GM18517 (cell line): Measurements from ENCODE around the gene ST6GALNAC3.
"Not testable (repeated sequence)": the region's sequence is repeated elsewhere in the genome, so short reads cannot be mapped to it uniquely, and the experiment has no call there.

Source experiments
- ATAC-seq: cut with Tn5 transposase; IDR thresholded peaks from one replicate; pipeline ENCODE4 v1.9.1; 2021; ENCODE audit warnings: mild to moderate bottlenecking, moderate library complexity; ENCODE audit not compliant: unreplicated experiment

The ST6GALNAC3 gene

DNA sequence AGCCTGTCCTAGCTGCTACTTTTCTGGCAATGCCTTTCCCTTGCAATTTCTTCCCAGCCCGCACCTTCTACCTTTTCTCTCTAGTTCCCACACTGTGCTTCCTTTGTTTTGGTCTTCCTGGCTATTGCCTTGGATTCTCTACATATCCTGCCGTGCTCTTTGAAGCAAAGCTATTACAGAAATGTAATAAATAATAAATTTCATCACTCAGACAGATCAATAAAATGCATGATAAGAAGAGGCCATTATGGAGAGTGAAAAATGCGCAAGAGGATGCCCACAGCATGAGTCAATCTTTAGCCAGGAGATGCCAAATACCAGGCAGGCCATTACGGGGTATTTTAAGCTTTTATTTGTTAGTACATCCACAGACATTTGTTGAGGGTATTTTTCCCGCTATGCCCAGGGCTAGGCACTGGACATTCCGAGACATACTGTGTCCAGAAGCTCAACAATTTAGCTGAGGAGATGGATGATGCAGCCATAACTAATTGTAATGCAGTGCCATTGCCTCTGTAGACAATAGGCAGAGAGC, 163.6 kb downstream of the ST6GALNAC3 start:
- ATAC-seq = no peak

DNA sequence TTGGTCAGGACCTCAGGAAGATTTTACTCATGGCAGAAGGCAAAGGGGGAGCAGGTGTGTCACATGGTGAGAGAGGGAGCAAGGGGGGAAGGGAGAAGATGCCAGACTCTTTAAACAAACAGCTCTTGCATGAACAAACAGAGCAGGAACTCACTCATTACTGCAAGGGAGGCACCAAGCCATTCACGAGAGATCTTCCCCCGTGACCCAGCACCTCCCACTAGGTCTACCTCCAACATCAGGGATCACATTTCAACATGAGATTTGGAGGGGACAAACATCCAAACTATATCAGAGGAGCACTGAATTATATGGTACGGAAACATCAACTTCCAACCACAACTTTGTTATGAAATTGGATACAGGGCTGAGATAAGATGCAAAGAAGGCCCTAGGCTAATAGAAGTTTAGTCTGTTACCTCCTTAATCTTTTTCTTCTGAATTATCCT, 164.9 kb downstream of the ST6GALNAC3 start:
- ATAC-seq = no peak

DNA sequence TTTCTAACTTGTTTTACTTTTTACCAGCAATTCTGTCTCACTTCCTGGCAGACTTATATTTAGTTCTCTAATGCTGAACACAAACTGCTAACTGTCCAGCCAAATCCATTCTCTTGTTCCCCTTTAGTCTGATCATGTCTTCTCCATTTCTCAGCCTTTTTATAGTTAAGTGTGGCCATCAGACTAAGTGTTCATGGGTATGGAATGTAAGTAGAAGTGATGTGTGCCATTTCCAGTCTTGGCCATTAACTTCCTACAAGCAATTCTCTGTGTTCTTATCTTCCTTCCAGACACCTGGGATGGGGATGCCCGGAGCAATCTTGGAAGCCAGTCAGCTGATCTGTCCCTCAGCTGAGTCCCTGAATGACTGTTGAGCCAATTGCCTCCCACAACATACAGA, 165.8 kb downstream of the ST6GALNAC3 start:
- no peak for ATAC-seq

DNA sequence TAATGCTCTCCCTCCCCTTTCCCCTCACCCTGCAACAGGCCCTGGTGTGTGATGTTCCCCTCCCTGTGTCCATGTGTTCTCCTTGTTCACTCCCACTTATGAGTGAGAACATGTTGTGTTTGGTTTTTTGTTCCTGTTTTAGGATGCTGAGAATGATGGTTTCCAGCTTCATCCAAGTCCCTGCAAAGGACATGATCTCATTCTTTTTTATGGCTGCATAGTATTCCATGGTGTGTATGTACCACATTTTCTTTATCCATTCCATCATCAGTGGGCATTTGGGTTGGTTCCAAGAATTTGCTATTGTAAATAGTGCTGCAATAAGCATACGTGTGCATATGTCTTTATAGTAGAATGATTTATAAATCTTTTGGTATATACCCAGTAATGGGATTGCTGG, 168.0 kb downstream of the ST6GALNAC3 start:
- not testable (repeated sequence) for ATAC-seq

DNA sequence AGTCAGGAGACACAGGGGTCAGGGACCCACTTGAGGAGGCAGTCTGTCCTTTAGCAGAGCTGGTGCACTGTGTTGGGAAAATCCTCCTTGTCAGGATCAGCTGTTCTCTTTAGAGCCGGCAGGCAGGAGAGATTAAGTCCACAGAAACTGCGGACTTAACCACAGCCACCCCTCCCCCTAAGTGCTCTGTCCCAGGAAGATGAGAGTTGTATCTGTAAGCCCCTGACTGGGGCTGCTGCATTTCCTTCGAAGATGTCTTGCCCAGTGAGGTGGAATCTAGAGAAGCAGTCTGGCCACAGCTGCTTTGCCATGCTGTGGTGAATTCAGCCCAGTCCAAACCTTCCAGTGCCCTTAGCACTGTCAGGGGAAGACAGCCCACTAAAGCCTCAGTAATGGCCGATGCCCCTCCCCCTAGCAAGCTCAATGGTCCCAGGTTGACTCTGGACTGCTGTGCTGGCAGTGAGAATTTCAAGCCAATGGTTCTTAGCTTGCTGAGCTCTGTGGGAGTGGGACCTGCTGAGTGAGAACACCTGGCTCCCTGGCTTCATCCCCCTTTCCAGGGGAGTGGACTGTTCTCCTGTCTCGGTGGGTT, 172.8 kb downstream of the ST6GALNAC3 start:
- no peak for ATAC-seq

DNA sequence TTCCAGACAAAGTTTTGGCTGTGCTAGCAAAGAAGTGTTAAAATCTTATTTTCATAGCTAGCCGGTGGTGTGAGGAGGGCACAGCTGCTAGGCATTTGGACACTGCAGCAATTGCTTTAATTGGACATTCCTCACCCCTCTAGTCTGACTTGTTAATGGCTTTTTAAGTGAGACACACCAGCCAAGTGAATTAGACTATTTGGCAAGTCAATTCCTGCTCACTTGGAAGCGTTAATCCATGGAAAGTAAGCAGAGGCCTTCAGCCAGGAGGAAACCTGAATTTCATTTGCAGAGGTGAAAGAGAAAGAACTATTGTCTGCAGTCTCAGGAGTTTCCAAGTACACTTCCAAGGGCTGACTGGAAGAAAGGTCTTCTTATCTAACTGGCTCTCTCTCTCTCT, 175.7 kb downstream of the ST6GALNAC3 start:
- no peak for ATAC-seq

DNA sequence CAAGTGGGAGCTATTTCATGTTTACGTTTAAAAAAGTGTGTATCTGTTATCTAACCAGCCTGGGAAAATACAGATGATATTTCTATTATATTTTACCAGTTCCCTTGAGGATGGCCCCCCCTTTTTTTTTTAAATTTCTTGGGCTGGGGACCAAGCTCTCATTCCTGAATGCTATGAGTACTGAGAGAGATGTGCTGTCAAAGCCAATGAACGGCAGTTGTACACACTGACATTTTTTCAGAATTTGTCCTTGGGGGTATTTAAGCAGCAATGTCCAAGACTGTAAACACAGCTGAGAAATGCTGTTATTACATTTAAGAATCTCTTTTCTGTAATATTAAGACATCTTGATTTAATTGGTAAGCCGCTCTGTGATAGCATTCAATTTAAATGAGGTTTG, 177.9 kb downstream of the ST6GALNAC3 start:
- ATAC-seq = no peak

DNA sequence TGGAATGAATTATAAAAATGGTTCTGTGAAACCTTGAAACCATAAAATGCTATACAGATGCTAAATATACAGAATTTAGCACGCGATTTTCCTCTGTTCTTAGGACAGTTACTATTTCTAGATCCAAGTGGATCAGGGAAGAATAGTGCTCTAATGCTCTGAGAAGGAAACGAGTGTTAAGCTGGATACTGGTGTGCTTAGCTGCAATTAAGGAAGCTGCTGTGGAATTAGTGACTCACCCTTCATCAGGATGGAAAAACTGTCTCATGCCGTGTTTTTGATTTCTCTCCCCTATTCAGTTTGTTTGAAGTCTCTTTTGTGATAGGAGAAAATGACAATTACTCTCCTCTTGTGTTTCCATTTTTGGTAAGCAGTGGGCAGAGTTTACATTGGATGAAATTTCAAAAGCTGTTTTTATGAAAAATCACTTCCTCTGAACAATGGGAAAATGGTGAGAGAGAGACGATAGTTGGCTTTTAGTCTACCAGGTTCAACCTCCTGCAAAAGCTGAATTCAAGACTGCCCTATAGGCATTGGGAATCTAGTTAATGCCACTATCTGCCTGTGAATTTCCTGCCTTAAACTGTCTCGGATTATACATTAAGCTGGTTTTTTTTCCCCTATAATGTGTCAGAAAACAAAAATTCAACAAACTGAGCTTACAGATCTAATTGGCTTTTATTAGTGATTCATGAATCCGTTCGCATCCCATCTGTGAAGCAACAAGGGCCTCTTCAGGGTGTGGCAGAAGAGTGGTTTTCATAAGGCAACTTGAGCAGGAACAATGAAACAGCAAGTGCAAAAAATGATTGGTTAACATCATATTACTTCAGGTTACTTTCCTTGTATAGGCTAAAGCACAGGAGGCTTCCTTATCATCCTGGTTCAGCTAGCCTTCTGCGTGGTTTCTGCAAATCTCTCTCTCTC, 179.8 kb downstream of the ST6GALNAC3 start:
- ATAC-seq = no peak

DNA sequence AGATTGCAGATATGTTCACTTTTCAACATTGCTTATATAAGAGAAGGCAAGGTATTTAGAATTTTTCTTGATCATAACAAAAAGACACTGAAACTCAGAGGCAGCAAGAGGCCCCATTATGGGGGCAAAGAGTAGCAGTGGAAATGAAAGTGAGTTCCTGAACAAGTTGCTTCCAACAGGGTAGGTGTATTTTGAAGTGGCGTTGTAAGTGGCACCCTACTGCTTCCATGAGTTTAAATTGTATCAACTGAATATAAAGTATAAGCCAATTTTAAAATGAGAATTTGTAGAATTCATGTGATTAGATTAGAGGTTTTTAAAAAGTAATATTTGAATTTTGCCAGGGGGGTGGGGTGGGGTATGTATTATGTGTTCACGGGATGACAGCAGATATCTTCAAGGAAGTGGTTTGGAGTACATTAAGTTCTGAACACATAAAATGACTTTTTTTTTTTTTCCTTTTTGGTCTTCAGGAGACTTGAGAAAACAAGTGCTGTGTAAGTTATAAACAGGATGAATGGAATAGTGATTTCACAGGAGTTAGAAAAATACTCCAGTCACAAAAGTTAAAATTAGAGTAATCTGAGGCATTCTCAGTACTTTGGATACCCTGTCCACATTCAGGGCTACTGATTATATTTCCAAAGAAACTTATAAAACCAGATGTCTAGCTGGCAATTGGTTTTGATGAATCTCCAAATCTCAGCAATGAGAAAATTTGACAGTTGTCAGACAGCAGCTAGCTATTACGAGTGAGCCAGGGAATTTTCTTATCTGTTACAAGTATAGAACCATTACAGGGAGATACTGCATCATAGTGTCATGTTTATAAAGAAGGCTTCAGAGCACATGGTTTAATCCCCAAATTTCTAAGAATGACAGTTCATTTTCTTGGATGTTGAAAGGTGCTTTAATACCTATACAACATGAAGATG, 182.0 kb downstream of the ST6GALNAC3 start:
- no peak for ATAC-seq

DNA sequence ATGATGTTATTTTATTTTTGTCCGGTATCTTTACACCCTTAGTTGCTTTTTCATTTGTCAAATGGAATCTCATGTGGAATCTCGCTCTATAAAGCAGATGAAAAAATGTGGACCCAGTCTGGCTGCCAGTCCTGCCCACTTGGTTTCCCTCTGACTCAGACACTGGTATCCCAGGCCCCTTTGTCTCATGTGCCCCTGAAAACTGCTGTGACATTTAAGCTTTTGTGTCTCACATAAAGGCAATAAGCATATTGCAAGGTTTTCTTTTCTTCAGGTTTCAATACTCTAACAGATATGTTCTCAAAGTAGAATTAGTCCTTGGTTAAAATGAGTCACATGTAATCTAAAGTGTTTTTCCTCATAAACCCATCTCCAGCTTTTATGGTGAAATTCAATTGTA, 183.3 kb downstream of the ST6GALNAC3 start:
- ATAC-seq = no peak

DNA sequence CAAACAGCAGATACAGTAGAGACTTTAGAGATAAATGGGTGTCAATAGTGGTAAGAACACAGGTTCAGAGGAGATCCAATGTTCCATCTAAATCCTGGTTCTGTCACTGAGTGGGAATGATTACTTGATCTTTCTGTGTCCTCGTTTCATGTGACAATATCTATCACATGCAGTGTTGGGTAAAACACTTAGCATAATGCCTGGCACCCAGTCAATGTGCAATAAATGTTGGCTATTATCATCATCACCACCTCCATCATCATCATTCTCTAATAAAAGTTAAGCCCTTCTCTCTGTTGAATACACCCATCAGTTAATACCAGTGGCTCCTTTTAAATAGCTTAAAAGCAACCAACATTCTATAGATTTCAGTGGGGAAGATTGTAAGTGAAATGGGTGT, 184.7 kb downstream of the ST6GALNAC3 start:
- ATAC-seq = no peak

DNA sequence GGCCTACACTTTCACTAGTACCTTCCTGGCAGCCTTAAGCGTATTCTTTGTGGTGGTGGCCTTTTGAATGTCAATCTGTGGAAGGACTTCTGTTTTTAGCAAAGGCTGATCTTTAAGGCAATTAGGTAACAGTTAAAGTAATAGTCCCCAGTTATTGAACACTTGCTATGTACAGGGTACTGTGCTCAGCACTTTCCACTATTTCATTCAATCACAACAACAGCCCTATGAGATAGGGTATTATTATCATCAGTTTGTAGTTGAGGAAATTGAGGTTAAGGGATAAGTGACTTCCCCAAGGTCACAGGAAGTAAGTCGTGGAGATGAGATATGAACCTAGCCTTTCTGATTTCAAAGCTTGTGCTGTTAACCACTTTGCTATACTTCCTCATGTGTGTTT, 185.7 kb downstream of the ST6GALNAC3 start:
- no peak for ATAC-seq

DNA sequence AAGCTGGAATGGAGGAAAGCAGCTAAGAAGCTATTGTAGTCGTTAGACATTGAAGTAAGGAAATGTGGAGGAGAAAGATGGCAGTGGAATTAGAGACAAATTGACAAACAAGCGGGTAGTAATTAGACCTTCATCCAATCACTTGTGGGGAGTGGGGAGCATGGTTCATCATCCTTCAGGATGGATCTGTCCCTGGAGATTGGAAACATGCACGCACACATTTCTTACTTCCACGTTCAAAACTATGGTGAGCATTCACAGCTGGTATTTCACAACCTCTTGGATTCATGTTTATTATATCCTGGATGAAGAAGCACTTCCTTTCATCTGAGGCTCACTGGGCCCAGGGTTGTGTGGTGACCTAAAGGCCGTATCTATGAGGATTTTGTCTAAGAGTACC, 188.1 kb downstream of the ST6GALNAC3 start:
- ATAC-seq = no peak

DNA sequence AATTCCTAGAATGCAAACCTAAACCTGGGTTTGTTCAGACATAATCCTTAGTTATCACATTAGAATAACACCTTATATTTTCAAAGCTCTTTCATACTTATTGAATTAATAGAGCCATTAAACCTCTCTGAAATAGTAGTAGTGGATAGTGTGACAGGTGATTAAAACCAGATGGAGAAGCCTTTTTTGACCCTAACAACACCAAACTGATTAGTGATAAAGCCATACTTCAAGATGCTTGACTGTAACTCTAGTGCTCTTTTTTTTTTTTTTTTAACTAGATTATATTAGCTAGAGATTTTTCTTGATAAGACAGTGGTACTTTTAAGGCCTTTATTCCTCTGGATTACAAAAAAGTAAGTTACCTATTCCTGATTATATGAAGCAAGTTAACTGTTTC, 190.1 kb downstream of the ST6GALNAC3 start:
- ATAC-seq = no peak

DNA sequence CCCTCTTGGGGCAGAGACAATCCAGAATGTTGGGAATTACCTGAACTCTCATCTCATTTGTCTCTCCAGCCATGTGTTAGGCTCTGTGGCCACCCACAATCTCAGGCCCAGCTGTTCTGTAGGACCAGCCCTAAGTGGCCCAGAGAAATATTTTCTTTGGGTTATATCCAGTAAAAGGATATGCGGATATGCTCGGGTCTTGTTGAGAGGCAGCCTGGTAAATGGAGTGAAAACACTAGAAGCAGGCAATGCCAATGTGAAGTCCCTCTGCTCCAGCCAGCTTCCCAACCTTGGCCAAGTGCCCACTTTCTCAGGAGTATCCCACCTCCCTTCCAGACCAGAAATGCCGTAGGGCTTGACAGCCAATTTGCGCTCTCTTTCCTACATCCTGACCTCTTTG, 192.2 kb downstream of the ST6GALNAC3 start:
- no peak for ATAC-seq

DNA sequence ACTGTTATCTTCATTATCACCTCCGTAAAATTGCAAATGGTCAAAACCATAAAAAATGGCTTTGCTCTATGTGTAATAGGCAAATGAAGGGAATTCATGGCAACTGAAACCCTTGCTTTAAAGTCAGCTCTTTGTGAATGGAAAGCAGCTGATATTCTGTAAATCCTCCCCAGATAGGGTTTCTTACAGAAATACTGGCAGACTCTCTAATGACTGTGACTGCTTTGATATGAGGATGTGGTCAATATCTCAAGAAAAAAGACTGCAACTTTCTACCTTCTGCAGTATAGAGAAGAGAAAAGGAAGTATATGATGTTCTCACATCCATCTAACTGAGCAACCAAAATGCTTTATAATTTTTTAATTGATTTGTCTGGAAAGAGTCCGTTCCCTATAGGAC, 193.1 kb downstream of the ST6GALNAC3 start:
- ATAC-seq = no peak

DNA sequence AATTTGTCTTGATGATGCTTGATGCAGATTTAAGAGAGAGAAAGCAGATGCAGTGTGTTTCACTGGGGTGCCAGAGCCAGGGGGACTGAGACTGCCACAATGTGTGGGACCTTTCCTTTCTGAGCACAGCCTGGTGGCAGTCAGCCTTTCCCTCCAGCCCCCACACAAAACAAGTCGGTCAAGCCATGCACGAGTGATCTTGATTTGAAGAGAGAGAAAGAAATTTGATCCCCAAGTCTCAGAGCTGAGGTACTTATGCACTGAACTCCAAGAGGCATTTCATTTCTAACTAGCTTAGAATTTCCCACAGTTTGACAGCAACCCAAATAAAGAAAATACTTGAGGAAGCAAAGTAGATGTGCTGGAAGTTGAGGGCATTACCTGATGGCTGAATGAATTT, 193.8 kb downstream of the ST6GALNAC3 start:
- ATAC-seq = no peak

DNA sequence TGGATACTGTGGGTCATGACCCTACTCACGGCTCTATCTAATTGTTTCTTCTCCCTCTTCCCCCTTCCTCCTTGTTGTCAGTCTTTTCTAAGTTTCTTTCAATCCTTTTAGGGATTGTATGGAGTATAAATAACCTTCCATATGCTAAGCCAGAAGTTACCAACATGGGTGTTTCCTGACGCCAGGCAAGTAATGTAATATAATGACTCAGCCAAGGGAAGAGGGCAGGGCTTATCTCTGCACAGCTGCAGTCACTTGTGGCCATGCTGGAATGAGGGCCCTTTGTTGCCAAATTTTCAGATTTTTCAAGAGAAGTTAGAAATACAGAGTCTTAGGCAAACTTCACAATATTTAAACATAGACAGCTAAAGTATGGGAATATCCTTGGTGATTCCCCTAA, 194.6 kb downstream of the ST6GALNAC3 start:
- ATAC-seq = no peak

DNA sequence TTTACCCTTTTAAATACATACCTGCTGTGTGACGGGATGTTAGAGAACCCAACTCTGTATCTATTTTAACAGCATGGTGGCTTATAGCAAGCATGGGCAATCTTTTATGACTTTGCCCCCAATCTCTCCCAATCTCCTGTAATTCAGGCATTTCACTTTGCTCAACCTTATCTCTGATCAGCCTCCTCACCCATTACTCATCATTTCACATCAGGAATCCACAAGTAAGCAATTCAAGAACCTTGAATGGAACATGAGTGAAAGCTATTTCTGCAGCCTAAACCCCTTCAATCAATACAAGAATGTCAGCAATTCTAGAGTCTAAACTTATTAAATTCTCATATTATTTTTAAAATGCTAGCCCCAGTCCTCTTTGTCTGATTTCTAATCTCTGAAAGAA, 199.8 kb downstream of the ST6GALNAC3 start:
- no peak for ATAC-seq

DNA sequence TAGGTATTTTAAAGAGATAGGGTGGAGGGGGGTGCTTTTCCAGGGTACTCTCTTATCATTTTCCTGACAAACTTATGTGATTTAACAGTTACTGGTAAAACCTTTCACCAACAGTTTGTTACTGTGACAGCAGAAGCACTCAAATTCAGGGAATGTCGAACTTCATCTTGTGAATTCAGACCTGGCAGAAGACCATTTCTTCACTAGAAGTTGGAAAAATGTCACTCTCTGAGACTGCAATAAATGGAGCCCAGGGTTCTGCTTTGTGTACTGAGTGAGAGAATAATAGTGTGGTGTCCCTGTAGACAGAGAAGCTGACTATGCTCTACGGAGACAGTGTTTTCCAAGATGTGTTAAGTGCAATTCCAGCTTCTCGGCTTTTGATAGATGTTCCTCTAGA, 200.2 kb downstream of the ST6GALNAC3 start:
- ATAC-seq = no peak

DNA sequence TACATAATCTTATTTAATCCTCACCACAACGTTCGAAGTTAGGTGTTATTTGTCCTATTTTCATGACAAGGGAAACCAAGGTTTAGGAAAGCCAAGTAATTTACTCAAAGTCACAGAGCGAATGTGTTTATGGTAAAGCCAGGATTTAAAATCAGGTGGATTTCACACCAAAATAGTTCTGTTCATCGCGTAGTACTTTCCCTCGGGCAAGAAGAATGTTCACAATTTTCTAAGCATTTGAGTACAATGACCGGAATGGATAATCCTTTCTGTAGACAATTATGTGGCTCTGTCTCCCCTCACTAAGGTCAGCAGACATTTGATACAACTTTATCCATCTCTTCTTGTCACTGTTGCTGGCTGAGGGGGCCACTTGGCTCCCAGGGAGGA, 204.2 kb downstream of the ST6GALNAC3 start:
- no peak for ATAC-seq
